ENCODE results near the gene ANGPTL4.
"Not testable (repeated sequence)": the region's sequence is repeated elsewhere in the genome, so short reads cannot be mapped to it uniquely, and the experiment has no call there.

ANGPTL4 gene

DNA sequence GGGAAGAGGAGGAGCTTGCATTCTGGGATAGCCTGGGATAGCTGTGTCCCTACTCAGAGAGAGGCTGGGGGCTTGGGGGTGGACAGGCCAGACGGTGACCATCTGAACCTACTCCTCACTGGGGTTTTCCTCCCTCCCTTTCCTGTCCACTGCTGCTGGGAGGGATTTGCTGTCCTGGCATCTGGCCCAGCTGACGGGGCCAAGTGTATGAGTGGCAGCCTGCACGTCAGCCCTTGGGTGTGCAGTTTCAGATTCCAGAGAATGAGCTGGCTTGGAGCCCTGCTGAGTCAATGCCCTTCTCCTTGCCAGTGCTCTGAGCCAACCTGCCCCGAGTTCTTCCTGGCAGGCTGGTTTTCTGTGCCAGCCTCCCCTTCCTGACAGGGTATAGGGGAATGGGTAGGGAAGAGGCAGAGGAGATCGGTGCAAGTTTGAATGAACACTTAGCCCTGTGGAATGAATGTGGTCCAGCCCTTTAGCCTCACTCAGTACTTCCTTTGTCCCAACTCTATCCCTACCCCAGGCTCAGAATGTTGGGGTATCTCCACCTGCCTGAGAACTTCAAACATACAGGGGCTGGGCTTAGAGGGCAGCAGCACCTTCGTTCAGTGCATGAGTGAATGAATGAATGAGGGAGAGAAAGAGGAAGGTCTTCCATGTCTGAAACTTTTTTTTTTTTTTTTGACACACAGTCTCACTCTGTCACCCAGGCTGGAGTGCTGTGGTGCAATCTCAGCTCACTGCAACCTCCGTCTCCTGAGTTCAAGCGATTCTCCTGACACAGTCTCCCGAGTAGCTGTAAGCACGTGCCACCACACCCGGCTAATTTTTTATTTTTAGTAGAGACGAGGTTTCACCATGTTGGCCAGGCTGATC lies 1.8 kb upstream of the ANGPTL4 start:
- no peak for DNase-seq (ENCODE audit: low read depth)

DNA sequence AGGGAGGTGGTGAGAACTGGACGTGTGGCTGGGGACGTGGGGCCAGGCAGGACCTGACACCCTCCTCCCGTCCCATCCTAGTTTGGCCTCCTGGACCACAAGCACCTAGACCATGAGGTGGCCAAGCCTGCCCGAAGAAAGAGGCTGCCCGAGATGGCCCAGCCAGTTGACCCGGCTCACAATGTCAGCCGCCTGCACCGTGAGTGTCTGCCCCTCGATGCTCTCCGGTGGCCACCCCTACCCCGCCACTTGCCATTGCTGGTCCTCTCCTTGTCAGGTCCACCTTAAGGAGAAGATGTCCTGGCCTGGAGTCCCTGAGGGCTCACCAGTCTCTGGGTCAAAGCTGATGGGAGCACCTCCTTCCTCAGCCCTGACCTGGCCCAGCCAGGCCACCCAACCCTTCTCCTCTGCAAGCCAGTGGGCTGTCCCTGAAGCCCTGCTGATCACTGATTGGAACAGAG lies 2.2 kb downstream of the ANGPTL4 start:
- DNase-seq (ENCODE audit: low read depth), result no peak

DNA sequence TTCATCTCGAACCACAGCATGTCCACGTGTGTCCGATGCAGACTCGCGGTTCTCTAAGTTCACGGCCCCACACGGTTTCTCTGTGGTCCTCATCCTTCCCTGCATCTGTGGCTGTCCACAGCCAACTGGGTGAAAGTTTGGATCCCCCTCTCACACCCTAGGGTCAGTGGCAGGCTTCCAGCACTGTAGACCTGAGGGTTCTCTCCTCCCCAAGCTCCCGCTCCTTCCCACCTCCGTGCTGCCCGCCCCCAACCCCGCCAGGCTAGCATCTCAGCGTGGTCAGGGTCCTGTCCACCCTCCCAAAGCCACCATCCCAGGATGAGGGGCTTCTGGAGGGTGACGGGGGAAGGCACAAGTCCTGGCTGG lies 3.0 kb downstream of the ANGPTL4 start:
- no peak for DNase-seq (ENCODE audit: low read depth)

DNA sequence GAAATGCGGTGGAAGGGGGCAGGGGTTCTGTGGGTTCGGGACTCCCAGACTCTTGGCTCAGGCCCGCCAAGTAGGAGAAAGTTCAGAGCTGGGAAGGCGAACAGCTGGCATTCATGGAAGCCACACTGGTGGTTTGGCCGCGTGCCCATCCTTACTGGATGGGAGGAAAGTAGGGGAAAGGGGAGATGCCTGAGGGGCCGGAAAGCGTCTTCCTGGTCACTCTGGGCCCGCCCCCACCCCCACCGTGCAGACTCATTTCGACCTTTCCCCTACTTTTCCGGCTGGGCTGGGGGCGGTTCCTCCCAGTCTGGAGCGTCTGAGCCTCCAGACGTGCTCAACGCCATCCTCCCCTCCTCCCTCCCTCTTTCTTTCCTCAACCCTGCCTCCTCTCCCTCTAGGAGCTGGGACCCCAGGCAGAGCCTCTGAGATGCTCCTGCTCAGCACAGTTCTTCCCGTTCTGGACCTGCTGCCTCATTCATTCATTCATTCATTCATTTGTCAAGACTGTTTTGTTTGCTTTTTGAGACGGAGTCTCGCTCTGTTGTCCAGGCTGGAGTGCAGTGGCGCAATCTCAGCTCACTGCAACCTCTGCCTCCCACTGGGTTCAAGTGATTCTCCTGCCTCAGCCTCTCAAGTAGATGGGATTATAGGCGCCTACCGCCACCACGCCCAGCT lies 3.5 kb downstream of the ANGPTL4 start:
- no peak for DNase-seq (ENCODE audit: low read depth)

DNA sequence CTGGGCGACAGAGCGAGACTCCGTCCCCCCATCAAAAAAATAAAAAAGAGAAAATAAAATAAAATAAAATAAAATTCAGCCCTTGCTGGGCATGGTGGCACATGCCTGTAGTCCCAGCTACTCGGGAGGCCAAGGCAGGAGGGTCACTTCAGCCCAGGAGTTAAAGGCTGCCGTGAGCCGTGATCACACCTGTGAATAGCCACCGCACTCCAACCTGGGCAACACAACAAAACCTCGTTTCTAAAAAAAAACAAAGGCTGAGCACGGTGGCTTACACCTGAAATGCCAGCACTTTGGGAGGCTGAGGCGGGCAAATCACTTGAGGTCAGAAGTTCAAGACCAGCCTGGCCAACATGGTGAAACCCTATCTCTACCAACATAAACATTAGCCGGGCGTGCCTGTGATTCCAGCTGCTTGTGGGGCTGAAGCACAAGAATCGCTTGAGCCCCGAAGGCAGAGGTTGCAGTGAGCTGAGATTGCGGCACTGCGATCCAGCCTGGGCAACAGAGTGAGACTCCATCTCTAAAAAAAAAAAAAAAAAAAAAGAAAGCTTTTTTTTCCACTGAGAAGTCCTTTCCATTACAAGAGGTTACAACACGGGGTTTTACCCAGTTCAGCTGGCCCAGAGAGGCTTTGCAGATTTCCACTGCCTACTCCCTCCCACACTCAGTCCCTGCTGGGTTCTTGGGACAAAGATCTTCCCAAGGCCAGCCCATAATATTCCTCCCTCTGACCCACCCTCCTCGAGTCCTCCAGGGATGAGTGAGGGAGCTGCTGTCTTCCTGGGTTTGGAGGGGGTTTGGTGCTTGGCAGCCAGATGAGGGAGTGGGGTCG lies 6.4 kb downstream of the ANGPTL4 start:
- no peak for DNase-seq (ENCODE audit: low read depth)

DNA sequence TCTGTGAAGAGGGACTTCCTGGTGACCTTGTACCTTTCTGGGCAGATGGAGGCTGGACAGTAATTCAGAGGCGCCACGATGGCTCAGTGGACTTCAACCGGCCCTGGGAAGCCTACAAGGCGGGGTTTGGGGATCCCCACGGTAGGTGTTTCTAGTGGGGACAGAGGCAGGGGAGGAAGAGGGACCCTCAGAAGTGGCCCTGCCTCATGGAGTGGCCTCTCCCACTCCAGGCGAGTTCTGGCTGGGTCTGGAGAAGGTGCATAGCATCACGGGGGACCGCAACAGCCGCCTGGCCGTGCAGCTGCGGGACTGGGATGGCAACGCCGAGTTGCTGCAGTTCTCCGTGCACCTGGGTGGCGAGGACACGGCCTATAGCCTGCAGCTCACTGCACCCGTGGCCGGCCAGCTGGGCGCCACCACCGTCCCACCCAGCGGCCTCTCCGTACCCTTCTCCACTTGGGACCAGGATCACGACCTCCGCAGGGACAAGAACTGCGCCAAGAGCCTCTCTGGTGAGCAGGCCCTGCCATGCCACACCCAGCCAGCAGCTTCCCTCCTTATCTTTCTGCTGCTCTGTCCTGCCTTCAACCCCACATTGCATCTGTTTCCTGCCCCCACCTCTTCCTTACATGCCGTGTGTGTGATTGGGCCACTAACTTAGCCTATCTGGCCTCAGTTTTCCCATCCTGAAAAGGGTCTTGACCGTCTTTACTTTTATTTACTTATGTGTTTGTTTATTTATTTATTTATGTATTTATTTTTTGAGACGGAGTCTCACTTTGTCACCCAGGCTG lies 7.3 kb downstream of the ANGPTL4 start:
- DNase-seq (ENCODE audit: low read depth), result no peak

DNA sequence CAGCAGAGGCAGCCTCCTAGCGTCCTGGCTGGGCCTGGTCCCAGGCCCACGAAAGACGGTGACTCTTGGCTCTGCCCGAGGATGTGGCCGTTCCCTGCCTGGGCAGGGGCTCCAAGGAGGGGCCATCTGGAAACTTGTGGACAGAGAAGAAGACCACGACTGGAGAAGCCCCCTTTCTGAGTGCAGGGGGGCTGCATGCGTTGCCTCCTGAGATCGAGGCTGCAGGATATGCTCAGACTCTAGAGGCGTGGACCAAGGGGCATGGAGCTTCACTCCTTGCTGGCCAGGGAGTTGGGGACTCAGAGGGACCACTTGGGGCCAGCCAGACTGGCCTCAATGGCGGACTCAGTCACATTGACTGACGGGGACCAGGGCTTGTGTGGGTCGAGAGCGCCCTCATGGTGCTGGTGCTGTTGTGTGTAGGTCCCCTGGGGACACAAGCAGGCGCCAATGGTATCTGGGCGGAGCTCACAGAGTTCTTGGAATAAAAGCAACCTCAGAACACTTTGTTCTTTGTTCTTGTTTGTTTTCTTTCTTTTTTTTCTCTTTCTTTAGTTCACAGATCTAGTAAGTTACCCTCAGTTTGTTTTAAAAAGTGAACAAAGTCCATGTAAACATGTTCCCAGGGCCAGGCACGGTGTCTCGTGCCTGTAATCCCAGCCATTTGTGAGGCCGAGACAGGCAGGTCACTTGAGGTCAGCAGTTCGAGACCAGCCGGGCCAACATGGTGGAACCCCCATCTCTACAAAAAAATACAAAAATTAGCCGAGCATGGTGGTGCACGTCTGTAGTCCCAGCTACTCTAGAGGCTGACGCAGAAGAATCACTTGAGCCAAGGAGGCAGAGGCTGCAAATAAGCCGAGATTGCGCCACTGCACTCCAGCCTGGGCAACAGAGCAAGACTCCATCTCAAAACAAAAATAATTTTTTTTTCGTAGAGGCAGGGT lies 10.2 kb downstream of the ANGPTL4 start:
- no peak for DNase-seq (ENCODE audit: low read depth)

DNA sequence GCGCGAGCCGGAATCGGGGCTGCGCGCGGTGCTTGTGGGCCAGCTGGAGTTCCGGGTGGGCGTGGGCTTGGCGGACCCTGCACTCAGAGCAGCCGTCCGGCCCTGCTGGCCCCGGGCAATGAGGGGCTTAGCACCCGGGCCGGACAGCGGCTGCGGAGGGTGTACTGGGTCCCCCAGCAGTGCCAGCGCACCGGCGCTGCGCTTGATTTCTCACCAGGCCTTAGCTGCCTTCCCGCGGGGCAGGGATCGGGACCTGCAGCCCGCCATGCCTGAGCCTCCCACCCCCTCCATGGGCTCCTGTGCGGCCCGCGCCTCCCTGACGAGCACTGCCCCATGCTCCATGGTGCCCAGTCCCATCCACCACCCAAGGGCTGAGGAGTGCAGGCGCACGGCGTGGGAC lies 11.8 kb downstream of the ANGPTL4 start:
- DNase-seq (ENCODE audit: low read depth), result not testable (repeated sequence)

DNA sequence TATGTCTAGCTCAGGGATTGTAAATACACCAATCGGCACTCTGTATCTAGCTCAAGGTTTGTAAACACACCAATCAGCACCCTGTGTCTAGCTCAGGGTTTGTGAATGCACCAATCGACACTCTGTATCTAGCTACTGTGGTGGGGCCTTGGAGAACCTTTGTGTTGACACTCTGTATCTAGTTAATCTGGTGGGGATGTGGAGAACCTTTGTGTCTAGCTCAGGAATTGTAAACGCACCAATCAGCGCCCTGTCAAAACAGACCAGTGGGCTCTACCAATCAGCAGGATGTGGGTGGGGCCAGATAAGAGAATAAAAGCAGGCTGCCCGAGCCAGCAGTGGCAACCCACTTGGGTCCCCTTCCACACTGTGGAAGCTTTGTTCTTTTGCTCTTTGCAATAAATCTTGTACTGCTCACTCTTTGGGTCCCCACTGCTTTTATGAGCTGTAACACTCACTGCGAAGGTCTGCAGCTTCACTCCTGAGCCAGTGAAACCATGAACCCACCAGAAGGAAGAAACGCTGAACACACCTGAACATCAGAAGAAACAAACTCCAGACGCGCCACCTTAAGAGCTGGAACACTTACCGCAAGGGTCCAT lies 12.5 kb downstream of the ANGPTL4 start:
- DNase-seq (ENCODE audit: low read depth), result not testable (repeated sequence)

DNA sequence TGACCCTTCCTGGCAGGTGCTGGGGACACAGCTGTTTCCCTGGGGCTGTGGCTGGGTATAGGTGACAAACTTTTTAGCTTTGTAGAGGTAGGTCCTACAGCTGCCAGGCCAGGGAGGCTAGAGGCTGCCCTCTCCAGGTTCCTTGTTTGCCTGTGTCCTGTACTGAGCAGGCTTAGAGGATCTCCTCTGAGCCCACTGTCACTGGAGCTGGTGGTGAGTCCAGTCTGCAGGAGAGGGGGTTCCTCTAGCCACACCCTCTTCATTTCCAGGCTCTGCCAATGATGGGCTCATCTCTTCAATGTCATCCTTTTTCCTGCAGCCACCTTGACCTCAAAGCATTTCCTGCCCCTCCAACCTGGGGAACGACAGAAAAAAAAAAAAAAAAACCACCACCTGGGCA lies 13.6 kb downstream of the ANGPTL4 start:
- DNase-seq (ENCODE audit: low read depth), result no peak

DNA sequence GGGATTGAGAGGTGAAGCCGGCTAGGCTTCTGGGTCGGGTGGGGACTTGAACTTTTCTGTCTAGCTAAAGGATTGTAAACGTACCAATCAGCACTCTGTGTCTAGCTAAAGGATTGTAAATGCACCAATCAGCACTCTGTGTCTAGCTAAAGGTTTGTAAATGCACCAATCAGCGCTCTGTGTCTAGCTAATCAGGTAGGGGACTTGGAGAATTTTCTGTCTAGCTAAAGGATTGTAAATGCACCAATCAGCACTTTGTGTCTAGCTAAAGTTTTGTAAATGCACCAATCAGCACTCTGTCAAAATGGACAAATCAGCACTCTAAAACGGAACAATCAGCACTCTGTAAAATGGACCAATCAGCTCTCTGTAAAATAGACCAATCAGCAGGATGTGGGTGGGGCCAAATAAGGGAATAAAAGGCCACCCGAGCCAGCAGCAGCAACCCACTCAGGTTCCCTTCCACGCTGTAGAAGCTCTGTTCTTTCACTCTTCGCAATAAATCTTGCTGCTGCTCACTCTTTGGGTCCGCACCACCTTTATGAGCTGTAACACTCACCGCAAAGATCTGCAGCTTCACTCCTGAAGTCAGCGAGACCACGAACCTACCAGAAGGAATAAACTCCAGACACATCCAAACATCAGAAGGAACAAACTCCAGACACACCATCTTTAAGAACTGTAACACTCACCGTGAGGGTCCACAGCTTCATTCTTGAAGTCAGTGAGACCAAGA lies 15.4 kb downstream of the ANGPTL4 start:
- not testable (repeated sequence) for DNase-seq (ENCODE audit: low read depth)

DNA sequence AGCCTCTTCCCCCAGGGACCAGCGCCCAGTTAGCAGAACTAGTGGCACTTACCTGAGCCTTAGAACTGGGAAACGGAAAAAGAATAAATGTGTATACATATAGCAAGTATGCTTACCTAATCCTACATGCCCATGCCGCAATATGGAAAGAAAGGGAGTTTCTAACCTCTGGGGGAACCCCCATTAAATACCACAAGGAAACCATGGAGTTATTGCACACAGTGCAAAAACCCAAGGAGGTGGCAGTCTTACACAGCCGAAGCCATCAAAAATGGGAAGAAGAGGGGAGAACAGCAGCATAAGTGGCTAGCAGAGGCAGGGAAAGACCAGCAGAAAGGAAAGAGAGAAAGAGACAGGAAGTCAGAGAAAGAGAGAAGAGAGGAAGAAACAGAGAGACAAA lies 20.6 kb downstream of the ANGPTL4 start:
- not testable (repeated sequence) for DNase-seq (ENCODE audit: low read depth)

DNA sequence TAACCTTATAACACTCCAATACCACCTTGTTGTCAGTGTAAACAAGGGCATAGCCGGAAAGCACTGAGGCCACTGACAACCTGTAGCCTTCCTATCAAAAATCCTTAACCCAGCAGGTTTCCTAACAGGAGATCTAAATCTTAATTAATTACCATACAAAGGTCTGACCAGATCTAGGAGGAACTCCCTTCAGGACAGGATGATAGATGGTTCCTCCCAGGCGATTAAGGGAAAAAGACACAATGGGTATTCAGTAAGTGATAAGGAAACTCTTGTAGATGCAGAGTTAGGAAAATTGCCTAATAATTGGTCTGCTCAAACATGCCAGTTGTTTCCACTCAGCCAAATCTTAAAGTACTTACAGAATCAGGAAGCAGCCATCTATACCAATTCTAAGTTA lies 21.1 kb downstream of the ANGPTL4 start:
- DNase-seq (ENCODE audit: low read depth), result not testable (repeated sequence)

DNA sequence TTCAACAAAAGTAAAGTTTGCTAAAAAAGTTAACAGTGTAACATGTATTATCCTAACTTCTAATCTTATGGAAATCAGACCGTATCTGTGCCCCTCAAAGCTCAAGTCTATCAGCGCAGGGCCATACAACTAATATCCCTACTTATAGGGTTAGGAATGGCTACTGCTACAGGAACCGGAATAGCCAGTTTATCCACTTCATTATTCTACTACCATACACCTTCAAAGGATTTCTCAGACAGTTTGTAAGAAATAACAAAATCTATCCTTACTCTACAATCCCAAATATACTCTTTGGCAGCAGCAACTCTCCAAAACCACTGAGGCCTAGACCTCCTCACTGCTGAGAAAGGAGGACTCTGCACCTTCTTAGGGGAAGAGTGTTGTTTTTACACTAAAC lies 21.6 kb downstream of the ANGPTL4 start:
- DNase-seq (ENCODE audit: low read depth), result not testable (repeated sequence)

DNA sequence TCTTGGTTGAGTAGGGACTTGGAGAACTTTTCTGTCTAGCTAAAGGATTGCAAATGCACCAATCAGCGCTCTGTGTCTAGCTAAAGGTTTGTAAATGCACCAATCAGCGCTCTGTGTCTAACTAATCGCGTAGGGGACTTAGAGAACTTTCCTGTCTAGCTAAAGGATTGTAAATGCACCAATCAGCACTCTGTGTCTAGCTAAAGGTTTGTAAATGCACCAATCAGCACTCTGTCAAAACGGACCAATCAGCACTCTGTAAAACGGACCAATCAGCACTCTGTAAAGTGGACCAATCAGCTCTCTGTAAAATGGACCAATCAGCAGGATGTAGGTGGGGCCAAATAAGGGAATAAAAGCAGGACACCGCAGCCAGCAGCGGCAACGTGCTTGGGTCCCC lies 22.5 kb downstream of the ANGPTL4 start:
- not testable (repeated sequence) for DNase-seq (ENCODE audit: low read depth)

DNA sequence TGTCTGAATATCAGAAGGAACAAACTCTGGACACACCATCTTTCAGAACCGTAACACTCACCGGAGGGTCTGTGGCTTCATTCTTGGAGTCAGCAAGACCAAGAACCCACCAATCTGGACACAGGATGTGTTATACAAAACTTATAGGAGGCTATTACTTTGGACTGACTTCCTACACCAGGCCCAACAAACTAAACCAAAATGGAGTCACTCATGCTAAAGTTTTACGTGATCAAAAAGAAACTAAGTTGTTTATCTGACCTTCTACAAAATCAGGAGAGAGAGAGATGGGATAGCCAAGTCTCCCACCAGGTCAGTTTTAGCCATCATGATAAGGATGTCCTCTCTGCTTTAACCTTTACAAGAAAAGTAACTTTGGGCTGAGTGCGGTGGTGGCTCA lies 23.0 kb downstream of the ANGPTL4 start:
- no peak for DNase-seq (ENCODE audit: low read depth)

DNA sequence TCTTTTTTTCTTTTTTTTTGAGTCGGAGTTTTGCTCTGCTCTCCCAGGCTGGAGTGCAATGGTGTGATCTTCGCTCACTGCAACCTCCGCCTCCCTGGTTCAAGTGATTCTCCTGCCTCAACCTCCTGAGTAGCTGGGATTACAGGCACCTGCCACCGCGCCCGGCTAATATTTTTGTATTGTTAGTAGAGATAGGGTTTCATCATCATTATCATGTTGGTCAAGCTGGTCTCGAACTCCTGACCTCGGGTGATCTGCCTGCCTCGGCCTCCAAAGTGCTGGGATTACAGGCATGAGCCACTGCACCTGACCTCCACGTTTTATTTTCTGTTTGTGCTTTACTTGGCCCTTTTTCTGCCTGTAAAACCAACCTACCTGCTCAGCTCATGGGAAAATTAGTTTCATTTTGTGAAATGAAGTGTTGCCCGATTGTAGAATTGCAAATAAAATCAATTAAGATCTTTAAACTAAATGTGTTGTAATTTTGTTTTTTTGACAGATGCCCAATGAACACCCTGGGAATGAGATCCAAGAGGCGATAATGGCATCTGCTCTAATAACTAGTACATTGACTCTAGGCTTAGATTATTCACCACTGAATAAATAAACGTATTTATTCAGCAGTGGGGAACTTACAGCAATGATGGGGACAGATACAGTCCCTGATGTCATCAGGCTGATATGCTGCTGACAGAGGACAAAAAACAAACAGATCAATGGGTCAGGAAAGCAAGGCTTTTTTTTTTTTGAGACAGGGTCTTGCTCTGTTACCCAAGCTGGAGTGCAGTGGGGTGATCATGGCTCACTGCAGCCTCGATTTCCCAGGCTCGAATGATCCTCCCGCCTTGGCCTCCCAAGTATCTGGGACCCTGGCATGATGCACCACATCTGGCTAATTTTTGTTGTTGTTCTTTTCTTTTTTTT lies 24.0 kb downstream of the ANGPTL4 start:
- DNase-seq (ENCODE audit: low read depth), result no peak

DNA sequence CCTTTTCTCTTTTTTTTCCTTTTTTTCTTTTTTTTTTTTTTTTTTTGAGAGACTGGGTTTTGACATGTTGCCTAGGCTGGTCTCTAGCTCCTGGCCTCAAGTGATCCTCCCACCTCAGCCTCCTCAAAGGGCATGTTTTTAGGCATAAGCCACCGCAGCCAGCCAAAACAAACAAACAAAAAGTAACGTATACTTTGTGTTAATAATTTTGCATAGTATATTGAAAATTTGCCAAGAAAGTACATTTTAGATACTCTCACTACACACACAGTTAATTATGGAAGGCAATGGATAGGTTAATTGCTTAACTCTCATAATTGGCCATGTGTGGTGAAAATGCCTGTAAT lies 24.6 kb downstream of the ANGPTL4 start:
- DNase-seq (ENCODE audit: low read depth), result no peak

Data from activated T-helper 9 cell treated with anti-CD3 and anti-CD28 coated beads, Interleukin-2, amount 50 U/mL, for 16 hours (primary cell).